ENCODE results near the gene CCR9. TPM values are rescaled to one million over a fixed set of nuclear protein-coding genes. Genes with fewer than 3 reads are reported as not detected.

The CCR9 gene
- total and polyA plus RNA-seq, 2 donors (not counting 1 experiment from before 2014, with no cell fraction given): not detected

DNA sequence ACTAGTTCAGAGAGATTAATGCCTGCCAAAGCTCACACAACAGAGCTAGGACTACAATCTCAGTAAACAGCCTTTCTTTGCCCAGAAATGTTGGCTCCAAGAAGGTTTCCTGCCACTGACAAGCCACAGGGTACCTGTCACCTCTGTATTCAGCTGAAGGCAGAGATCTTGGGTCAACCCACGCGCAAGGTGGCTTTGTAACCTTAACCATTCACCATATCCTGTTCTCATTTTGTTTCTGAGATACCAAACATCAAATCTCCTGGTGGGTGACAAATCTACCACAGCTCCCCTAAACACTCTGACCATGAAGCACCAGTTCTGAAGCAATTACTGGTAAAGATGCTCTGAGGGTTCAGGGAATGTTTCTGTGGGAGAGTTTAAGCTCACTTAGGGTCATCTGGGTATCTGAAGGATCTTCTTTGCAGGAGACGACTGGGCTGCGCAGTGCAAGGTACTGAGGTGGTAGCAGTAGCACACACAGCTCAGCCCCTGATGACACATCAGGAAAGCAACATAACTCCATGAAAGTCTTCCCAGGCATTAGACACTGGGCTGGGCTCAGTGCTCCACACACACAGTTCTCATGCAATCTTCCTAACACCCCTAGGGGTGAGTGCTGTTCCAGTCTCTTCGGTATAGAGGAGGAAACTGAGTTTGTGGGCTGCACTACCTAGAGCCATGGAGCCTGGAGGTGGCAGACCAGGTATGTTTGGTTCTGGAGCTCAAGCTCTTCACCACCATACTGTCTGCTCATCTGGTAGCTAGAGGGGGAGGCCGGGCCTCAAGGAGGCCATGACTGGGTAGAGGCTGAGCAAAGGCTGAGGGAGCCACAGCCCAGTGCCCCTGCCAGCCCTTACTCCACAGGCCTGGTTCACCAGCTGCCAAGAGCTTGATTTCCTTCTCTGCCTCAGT, 64.6 kb downstream of the CCR9 start:
- H3K4me1 ChIP-seq (ENCODE audit: control insufficient read depth, extremely low read depth, insufficient read depth, low read length): peaks cover 18% of the 10 kb centered on the region
- H3K4me2 ChIP-seq (ENCODE audit: extremely low read depth, insufficient read depth, low read length): no peak overlapping the region
- no peak overlapping the region for H2AFZ ChIP-seq (ENCODE audit: low read length)
- H3K79me2 ChIP-seq (ENCODE audit: control insufficient read depth, insufficient read depth, low read length): no peaks in the 10 kb centered on the region
- peaks cover 33% of the 10 kb centered on the region for H3K36me3 ChIP-seq (ENCODE audit: control insufficient read depth, insufficient read depth, low read length)
- H3K9ac ChIP-seq (ENCODE audit: insufficient read depth, low read length): no peak overlapping the region
- no peaks in the 10 kb centered on the region for H4K20me1 ChIP-seq (ENCODE audit: control insufficient read depth, extremely low read depth, insufficient read depth, low read length)
- no peak overlapping the region for H3K4me3 ChIP-seq (replicated peaks in 1 of 4; ENCODE audit: control extremely low read depth in 1 of 4, insufficient read depth in 1 of 4, low read depth in 3 of 4, low read length in 4 of 4)
- DNase-seq (ENCODE audit: low read depth in 2 of 2): no peak
- no peak overlapping the region for H3K27ac ChIP-seq (ENCODE audit: insufficient read depth, low read length)
- H3K9me3 ChIP-seq (ENCODE audit: control insufficient read depth, insufficient read depth, low read depth, low read length): no peaks in the 10 kb centered on the region
- no peaks in the 10 kb centered on the region for H3K27me3 ChIP-seq (ENCODE audit: control insufficient read depth, insufficient read depth, low read length)
- TF ChIP-seq, protein P1, sequence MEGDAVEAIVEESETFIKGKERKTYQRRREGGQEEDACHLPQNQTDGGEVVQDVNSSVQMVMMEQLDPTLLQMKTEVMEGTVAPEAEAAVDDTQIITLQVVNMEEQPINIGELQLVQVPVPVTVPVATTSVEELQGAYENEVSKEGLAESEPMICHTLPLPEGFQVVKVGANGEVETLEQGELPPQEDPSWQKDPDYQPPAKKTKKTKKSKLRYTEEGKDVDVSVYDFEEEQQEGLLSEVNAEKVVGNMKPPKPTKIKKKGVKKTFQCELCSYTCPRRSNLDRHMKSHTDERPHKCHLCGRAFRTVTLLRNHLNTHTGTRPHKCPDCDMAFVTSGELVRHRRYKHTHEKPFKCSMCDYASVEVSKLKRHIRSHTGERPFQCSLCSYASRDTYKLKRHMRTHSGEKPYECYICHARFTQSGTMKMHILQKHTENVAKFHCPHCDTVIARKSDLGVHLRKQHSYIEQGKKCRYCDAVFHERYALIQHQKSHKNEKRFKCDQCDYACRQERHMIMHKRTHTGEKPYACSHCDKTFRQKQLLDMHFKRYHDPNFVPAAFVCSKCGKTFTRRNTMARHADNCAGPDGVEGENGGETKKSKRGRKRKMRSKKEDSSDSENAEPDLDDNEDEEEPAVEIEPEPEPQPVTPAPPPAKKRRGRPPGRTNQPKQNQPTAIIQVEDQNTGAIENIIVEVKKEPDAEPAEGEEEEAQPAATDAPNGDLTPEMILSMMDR (conservative IDR thresholded peaks at IDR 0.05 in 1 of 2, IDR thresholded peaks at IDR 0.05 in 1 of 2; ENCODE audit: low read depth in 1 of 2, low read length in 2 of 2): no peak
- TF ChIP-seq EZH2 (IDR thresholded peaks at IDR 0.05; ENCODE audit: low read length, missing control alignments): no peak

DNA sequence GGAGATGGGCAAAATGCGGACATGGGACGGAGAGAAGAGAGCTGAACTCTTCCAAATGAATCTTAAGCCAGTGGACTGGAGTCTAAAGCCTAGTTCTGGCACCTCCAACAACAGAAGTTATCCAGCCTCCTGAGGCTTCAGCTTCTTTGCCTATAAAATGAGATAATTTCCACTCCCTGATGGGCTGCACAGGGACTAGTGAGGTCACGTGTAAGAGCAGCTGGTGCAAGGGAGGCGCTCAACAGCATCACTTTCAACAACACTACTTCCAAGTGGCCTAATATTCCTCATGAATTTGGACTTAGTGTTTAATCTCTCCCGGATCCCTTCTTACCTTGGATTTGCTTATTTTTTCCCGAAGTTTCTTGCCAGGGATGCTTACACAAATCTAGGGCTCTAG, 65.6 kb downstream of the CCR9 start:
- H3K36me3 ChIP-seq (ENCODE audit: control insufficient read depth, insufficient read depth, low read length): peaks cover 33% of the 10 kb centered on the region
- H3K79me2 ChIP-seq (ENCODE audit: control insufficient read depth, insufficient read depth, low read length): no peaks in the 10 kb centered on the region
- TF ChIP-seq, protein P1 (conservative IDR thresholded peaks at IDR 0.05 in 1 of 2, IDR thresholded peaks at IDR 0.05 in 1 of 2; ENCODE audit: low read depth in 1 of 2, low read length in 2 of 2): no peak
- TF ChIP-seq EZH2 (IDR thresholded peaks at IDR 0.05; ENCODE audit: low read length, missing control alignments): no peak
- H3K4me1 ChIP-seq (ENCODE audit: control insufficient read depth, extremely low read depth, insufficient read depth, low read length): peaks cover 18% of the 10 kb centered on the region
- H3K9ac ChIP-seq (ENCODE audit: insufficient read depth, low read length): no peak overlapping the region
- H3K4me2 ChIP-seq (ENCODE audit: extremely low read depth, insufficient read depth, low read length): no peak overlapping the region
- H3K9me3 ChIP-seq (ENCODE audit: control insufficient read depth, insufficient read depth, low read depth, low read length): no peaks in the 10 kb centered on the region
- no peaks in the 10 kb centered on the region for H4K20me1 ChIP-seq (ENCODE audit: control insufficient read depth, extremely low read depth, insufficient read depth, low read length)
- H2AFZ ChIP-seq (ENCODE audit: low read length): no peak overlapping the region
- H3K27me3 ChIP-seq (ENCODE audit: control insufficient read depth, insufficient read depth, low read length): no peaks in the 10 kb centered on the region
- no peak for DNase-seq (ENCODE audit: low read depth in 2 of 2)
- no peak overlapping the region for H3K4me3 ChIP-seq (replicated peaks in 1 of 4; ENCODE audit: control extremely low read depth in 1 of 4, insufficient read depth in 1 of 4, low read depth in 3 of 4, low read length in 4 of 4)
- no peak overlapping the region for H3K27ac ChIP-seq (ENCODE audit: insufficient read depth, low read length)

DNA sequence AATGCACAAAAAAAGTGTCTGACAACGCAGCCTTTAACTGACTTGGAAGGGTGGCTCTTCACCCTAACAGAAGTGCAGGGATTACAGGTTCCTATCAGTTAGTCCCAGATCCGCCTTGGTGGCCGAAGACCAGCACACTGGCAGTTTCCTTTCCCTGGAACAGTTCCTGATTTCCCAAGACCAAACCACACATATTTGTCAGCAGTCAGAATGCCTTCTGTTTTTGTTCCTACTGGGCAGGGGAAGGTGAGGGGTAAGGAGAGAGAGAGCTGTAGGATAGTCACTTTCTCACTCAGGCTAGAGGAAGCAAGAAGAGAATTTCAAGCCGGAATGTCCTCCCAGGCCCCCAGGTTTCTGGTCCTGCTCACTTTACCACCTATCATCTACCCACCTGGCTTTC, 66.1 kb downstream of the CCR9 start:
- H3K4me3 ChIP-seq (replicated peaks in 1 of 4; ENCODE audit: control extremely low read depth in 1 of 4, insufficient read depth in 1 of 4, low read depth in 3 of 4, low read length in 4 of 4): no peak overlapping the region
- TF ChIP-seq, protein P1 (conservative IDR thresholded peaks at IDR 0.05 in 1 of 2, IDR thresholded peaks at IDR 0.05 in 1 of 2; ENCODE audit: low read depth in 1 of 2, low read length in 2 of 2): no peak
- no peak for TF ChIP-seq EZH2 (IDR thresholded peaks at IDR 0.05; ENCODE audit: low read length, missing control alignments)
- no peak overlapping the region for H3K4me2 ChIP-seq (ENCODE audit: extremely low read depth, insufficient read depth, low read length)
- peak in 1 of 2 donors; percentile 16 for DNase-seq (ENCODE audit: low read depth in 2 of 2)
- H3K27me3 ChIP-seq (ENCODE audit: control insufficient read depth, insufficient read depth, low read length): no peaks in the 10 kb centered on the region
- no peaks in the 10 kb centered on the region for H3K79me2 ChIP-seq (ENCODE audit: control insufficient read depth, insufficient read depth, low read length)
- H3K27ac ChIP-seq (ENCODE audit: insufficient read depth, low read length): no peak overlapping the region
- no peak overlapping the region for H3K9ac ChIP-seq (ENCODE audit: insufficient read depth, low read length)
- H3K9me3 ChIP-seq (ENCODE audit: control insufficient read depth, insufficient read depth, low read depth, low read length): no peaks in the 10 kb centered on the region
- H2AFZ ChIP-seq (ENCODE audit: low read length): no peak overlapping the region
- no peaks in the 10 kb centered on the region for H4K20me1 ChIP-seq (ENCODE audit: control insufficient read depth, extremely low read depth, insufficient read depth, low read length)
- H3K36me3 ChIP-seq (ENCODE audit: control insufficient read depth, insufficient read depth, low read length): peaks cover 31% of the 10 kb centered on the region
- peaks cover 18% of the 10 kb centered on the region for H3K4me1 ChIP-seq (ENCODE audit: control insufficient read depth, extremely low read depth, insufficient read depth, low read length)

Other genes with a start within 250 kb of the CCR9 start
- 30.0 and 41.8 TPM in 2 replicates for gene SACM1L, start 197.1 kb upstream of the CCR9 start, total RNA-seq
- 27.1 and 33.3 TPM in 2 replicates for gene SACM1L, start 197.1 kb upstream of the CCR9 start, polyA plus RNA-seq
- gene SLC6A20, start 90.0 kb upstream of the CCR9 start, total RNA-seq: not detected in 2 replicates
- not detected in 2 replicates for gene SLC6A20, start 90.0 kb upstream of the CCR9 start, polyA plus RNA-seq
- gene LZTFL1, start 44.4 kb upstream of the CCR9 start, total RNA-seq: 12.4 and 16.2 TPM in 2 replicates
- gene LZTFL1, start 44.4 kb upstream of the CCR9 start, polyA plus RNA-seq: 18.7 and 28.0 TPM in 2 replicates
- not detected in 2 replicates for gene CXCR6, start 56.9 kb downstream of the CCR9 start, total RNA-seq
- 0.02 TPM in 1 of 2 replicates, not detected in the other for gene CXCR6, start 56.9 kb downstream of the CCR9 start, polyA plus RNA-seq
- 48.0 and 82.2 TPM in 2 replicates for gene FYCO1, start 109.3 kb downstream of the CCR9 start, total RNA-seq
- gene FYCO1, start 109.3 kb downstream of the CCR9 start, polyA plus RNA-seq: 19.2 and 24.8 TPM in 2 replicates
- gene XCR1, start 140.9 kb downstream of the CCR9 start, total RNA-seq: under 0.01 TPM in 1 of 2 replicates, not detected in the other
- 0.01 and 0.02 TPM in 2 replicates for gene XCR1, start 140.9 kb downstream of the CCR9 start, polyA plus RNA-seq

All from fibroblast of lung (primary cell).